Endothelial cell of umbilical vein (primary cell): ENCODE measurements around the gene KCNH1.

ENCODE experiments used
- EZH2 ChIP-seq: IDR thresholded peaks from 2 replicates; pipeline ENCODE4 v1.6.1; 2012; ENCODE audit warnings: borderline replicate concordance, low read depth, mild to moderate bottlenecking, moderate library complexity, low read length, inconsistent platforms; ENCODE audit not compliant: severe bottlenecking
- JUN ChIP-seq: IDR thresholded peaks from 2 replicates; pipeline ENCODE4 v1.6.1; 2011; ENCODE audit warnings: borderline replicate concordance, low read depth; ENCODE audit not compliant: insufficient read length, insufficient read depth
- MYC ChIP-seq: IDR thresholded peaks from one replicate; pipeline ENCODE4 v1.6.1; 2011; ENCODE audit warnings: mild to moderate bottlenecking, low read depth, low read length
- TF ChIP-seq, protein P1 (sequence below), 2 donors: IDR thresholded peaks; 1 replicate in 1 of 2; 2 replicates in 1 of 2; pipeline ENCODE4 v1.5.1; 2011; ENCODE audit warnings: low read length in 2 of 2, mild to moderate bottlenecking in 2 of 2, moderate library complexity in 2 of 2, control low read depth in 1 of 2, inconsistent platforms in 1 of 2, low read depth in 1 of 2; ENCODE audit not compliant: insufficient read depth in 1 of 2; ENCODE audit errors: extremely low read depth in 1 of 2

DNA sequence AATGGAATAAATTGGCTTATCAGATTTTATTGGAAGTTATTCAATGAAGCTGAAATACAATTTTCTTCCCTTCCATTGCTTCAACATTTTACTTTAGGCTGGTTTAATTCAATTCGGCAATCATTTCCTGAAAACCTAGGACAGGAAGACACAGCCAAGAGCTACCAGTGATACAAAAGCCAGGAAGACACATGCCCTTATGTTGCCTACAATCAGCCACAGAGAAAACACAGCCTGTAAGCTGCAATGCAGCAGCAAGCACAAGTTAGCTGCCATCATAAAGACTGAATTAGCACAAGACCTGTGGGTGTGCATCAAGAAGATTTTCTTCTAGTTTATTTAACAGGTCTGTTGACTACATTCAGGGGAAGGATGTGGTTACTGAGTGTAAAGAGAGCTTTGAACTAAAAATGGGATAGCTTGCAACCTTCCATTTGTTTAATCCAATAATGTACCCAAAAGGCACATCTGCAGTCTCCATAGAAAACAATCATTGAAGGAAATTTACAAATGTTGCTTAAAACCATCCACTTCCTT, 193.8 kb downstream of the KCNH1 start:
- TF ChIP-seq MYC (no peak), JUN (no peak), EZH2 (no peak)
- TF ChIP-seq, protein P1, sequence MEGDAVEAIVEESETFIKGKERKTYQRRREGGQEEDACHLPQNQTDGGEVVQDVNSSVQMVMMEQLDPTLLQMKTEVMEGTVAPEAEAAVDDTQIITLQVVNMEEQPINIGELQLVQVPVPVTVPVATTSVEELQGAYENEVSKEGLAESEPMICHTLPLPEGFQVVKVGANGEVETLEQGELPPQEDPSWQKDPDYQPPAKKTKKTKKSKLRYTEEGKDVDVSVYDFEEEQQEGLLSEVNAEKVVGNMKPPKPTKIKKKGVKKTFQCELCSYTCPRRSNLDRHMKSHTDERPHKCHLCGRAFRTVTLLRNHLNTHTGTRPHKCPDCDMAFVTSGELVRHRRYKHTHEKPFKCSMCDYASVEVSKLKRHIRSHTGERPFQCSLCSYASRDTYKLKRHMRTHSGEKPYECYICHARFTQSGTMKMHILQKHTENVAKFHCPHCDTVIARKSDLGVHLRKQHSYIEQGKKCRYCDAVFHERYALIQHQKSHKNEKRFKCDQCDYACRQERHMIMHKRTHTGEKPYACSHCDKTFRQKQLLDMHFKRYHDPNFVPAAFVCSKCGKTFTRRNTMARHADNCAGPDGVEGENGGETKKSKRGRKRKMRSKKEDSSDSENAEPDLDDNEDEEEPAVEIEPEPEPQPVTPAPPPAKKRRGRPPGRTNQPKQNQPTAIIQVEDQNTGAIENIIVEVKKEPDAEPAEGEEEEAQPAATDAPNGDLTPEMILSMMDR (IDR thresholded peaks at IDR 0.05; ENCODE audit: extremely low read depth in 1 of 2, insufficient read depth in 1 of 2, low read depth in 1 of 2, low read length in 2 of 2): no peak
